Pancreas (tissue), 10 donors: ENCODE results near the gene RNF17. TPM values are rescaled to one million over a fixed set of nuclear protein-coding genes. Genes with fewer than 3 reads are reported as not detected.

Experiments
- ATAC-seq, 4 donors: fragments of 200-7000 bp; cut with Tn5 transposase; one replicate each; pipeline versions ENCODE4 v1.8.0 to v1.9.1; 2020; ENCODE audit warnings: mild to moderate bottlenecking in 4 of 4, moderate library complexity in 4 of 4
- DNase-seq, 6 donors: peaks; one replicate each; pipeline ENCODE4 v3.0.0-alpha.2; 2020
- FAIRE-seq: peaks from 2 replicates; lab custom pipeline; 2012; peaks lifted over from hg19 to GRCh38; lab: Jason Lieb, UNC
- H3K27ac ChIP-seq, 4 donors: fragments of 200-600 bp; sonication (generic); 1 replicate in 3 of 4; 2 replicates in 1 of 4; pipeline versions ENCODE4 v1.5.0 to v1.8.0; 2020
- H3K27me3 ChIP-seq, 4 donors: fragments of 200-600 bp; one replicate each; pipeline ENCODE4 v1.8.0; 2021
- H3K36me3 ChIP-seq, 3 donors: fragments of 200-600 bp; sonication (generic) in 1 of 3; one replicate each; pipeline versions ENCODE4 v1.5.0 to v1.8.0; 2020 to 2021
- H3K4me1 ChIP-seq, 3 donors: fragments of 200-600 bp; one replicate each; pipeline ENCODE4 v1.8.0; 2021
- H3K4me3 ChIP-seq, 4 donors: fragments of 200-600 bp; sonication (generic) in 2 of 4; one replicate each; pipeline versions ENCODE4 v1.5.0 to v1.8.0; 2020 to 2021
- H3K9me3 ChIP-seq, 4 donors: fragments of 200-600 bp; one replicate each; pipeline ENCODE4 v1.8.0; 2021
- CTCF ChIP-seq, 4 donors: fragments of 200-600 bp; sonication (generic) in 3 of 4; IDR thresholded peaks; one replicate each; pipeline versions ENCODE4 v1.5.0 to v1.8.0; 2021; ENCODE audit warnings: antibody characterized with exemption in 4 of 4
- WGBS, 2 donors: extraction: QIAGEN DNeasy Blood & Tissue Kit; methylation state at CpG; one replicate each; pipeline ENCODE4 v1.1.7; 2013; 5-methylcytosine and 5-hydroxymethylcytosine counted together
- intact Hi-C, 3 donors: fragments of 100-400 bp; cut with DNase I; formaldehyde crosslinking; loops; one replicate each; pipeline versions ENCODE4 v1.11.1 to v1.14.2; 2022
- polyA plus RNA-seq, 2 donors: library from polyadenylated mRNA; stranded (reverse); fragments of 200-250 nt; gene quantifications; one replicate each; pipeline ENCODE4 v1.2.3, GENCODE V29; 2013
- total RNA-seq, 6 donors: library from RNA; stranded (reverse); fragmentation: NEBNext Ultra II Directional in 4 of 6; extraction: Animal tissue kit (Norgen Biotek cat#: 25700) in 4 of 6; gene quantifications; one replicate each; pipeline versions ENCODE4 v1.2.1 to v1.2.4, GENCODE V29; 2021 to 2023
- donor health status: healthy with polysubstance abuse.
- donor health status: DM: no; HTN: no; CAD: no; lungs with moderate emphysema.
- donor health status: DM: no; HTN: no; CAD: no.
- donor health status: control.
- donor health status: control.
- donor health status: Bipolar disorder and iron deficiency.
- donor health status: DM: yes; HTN: yes; CAD: no.
- donor health status: DM: no; HTN: no; CAD: no.
- donor health status: DM: no; HTN: no; CAD: no.
- donor health status: DM: yes; HTN: yes; CAD: no.

RNF17 gene
- total and polyA plus RNA-seq, 8 donors: not detected

GRCh38 chr13:24718192-24718965, 45.6 kb upstream of the RNF17 start:
- intact Hi-C loops: no loop called here
- H3K27ac ChIP-seq: no peak overlapping the region
- no peaks in the 10 kb centered on the region for H3K36me3 ChIP-seq
- no peaks in the 10 kb centered on the region for H3K9me3 ChIP-seq
- DNase-seq (no peak), ATAC-seq (no peak), FAIRE-seq (no peak)
- WGBS, 2 donors: 80 to 86% methylated on average over 35 to 40 of the region's 40 CpGs
- no peak overlapping the region for H3K4me3 ChIP-seq
- TF ChIP-seq CTCF (IDR thresholded peaks at IDR 0.05): no peak
- H3K4me1 ChIP-seq: no peaks in the 10 kb centered on the region
- H3K27me3 ChIP-seq: peaks cover 0 to 3% (median 0%) of the 10 kb centered on the region in 4 donors

GRCh38 chr13:24719139-24719538, 44.8 kb upstream of the RNF17 start:
- no peak for TF ChIP-seq CTCF (IDR thresholded peaks at IDR 0.05)
- Histone ChIP-seq H3K9me3 (no peaks in the 10 kb centered on the region), H3K27ac (no peak overlapping the region), H3K36me3 (no peaks in the 10 kb centered on the region), H3K4me1 (no peaks in the 10 kb centered on the region), H3K27me3 (peaks cover 0 to 3% (median 0%) of the 10 kb centered on the region in 4 donors), H3K4me3 (no peak overlapping the region)
- FAIRE-seq (no peak), ATAC-seq (no peak), DNase-seq (no peak)
- WGBS, 2 donors: 67 to 79% methylated on average over 12 of the region's 12 CpGs
- intact Hi-C loops: no loop called here

GRCh38 chr13:24723206-24723605, 40.8 kb upstream of the RNF17 start:
- no peak for TF ChIP-seq CTCF (IDR thresholded peaks at IDR 0.05)
- Histone ChIP-seq H3K27ac (no peak overlapping the region), H3K4me3 (no peak overlapping the region), H3K27me3 (peaks cover 0 to 3% (median 0%) of the 10 kb centered on the region in 4 donors), H3K4me1 (no peaks in the 10 kb centered on the region), H3K36me3 (no peaks in the 10 kb centered on the region), H3K9me3 (no peaks in the 10 kb centered on the region)
- FAIRE-seq (no peak), DNase-seq (no peak), ATAC-seq (no peak)
- 57 to 75% methylated on average over 12 of the region's 12 CpGs for WGBS, 2 donors
- intact Hi-C loops: no loop called here

- Histone ChIP-seq H3K36me3 (no peaks in the 10 kb centered on the region), H3K4me3 (no peak overlapping the region), H3K27me3 (no peaks in the 10 kb centered on the region), H3K27ac (no peak overlapping the region), H3K9me3 (no peaks in the 10 kb centered on the region), H3K4me1 (no peaks in the 10 kb centered on the region)
- no peak for ATAC-seq
- WGBS, 2 donors: 38 to 62% methylated on average over 2 of the region's 2 CpGs
- FAIRE-seq: no peak
- intact Hi-C loops: no loop called here
- TF ChIP-seq CTCF (IDR thresholded peaks at IDR 0.05): no peak
- no peak for DNase-seq
Observed at GRCh38 chr13:24724714-24725113, 39.3 kb upstream of the RNF17 start.

- FAIRE-seq: no peak
- ATAC-seq: no peak
- no peak overlapping the region for H3K4me3 ChIP-seq
- no peaks in the 10 kb centered on the region for H3K4me1 ChIP-seq
- TF ChIP-seq CTCF (IDR thresholded peaks at IDR 0.05): no peak
- H3K9me3 ChIP-seq: no peaks in the 10 kb centered on the region
- intact Hi-C loops: no loop called here
- H3K27ac ChIP-seq: no peak overlapping the region
- DNase-seq: no peak
- no peaks in the 10 kb centered on the region for H3K36me3 ChIP-seq
- WGBS, 2 donors: 63 to 77% methylated on average over 5 of the region's 5 CpGs
- no peaks in the 10 kb centered on the region for H3K27me3 ChIP-seq
Observed at GRCh38 chr13:24725379-24725778, 38.6 kb upstream of the RNF17 start.
